Mesothelial cell of epicardium (in vitro differentiated cells): ENCODE measurements around the gene MAPT. TPM values are rescaled to one million over a fixed set of nuclear protein-coding genes. Genes with fewer than 3 reads are reported as not detected.
"Not testable (repeated sequence)": the region's sequence is repeated elsewhere in the genome, so short reads cannot be mapped to it uniquely, and the experiment has no call there.

Experiments
- DNase-seq, 2 experiments: peaks; one replicate each; pipeline ENCODE4 v3.0.0; 2021; ENCODE audit warnings: low spot score in 2 of 2; ENCODE audit not compliant: unreplicated experiment in 2 of 2
- H3K27ac Mint-ChIP-seq: 2 replicates; pipeline ENCODE4 v1.8.0; 2021; ENCODE audit warnings: mixed read lengths
- H3K27me3 Mint-ChIP-seq: 2 replicates; pipeline ENCODE4 v1.8.0; 2021; ENCODE audit warnings: low read depth, mixed read lengths
- H3K36me3 Mint-ChIP-seq: 2 replicates; pipeline ENCODE4 v1.8.0; 2021; ENCODE audit warnings: mixed read lengths
- H3K4me1 Mint-ChIP-seq: 2 replicates; pipeline ENCODE4 v1.8.0; 2021; ENCODE audit warnings: mixed read lengths
- H3K4me3 Mint-ChIP-seq: 2 replicates; pipeline ENCODE4 v1.8.0; 2021; ENCODE audit warnings: mild to moderate bottlenecking, moderate library complexity, mixed read lengths
- H3K9me3 Mint-ChIP-seq: 2 replicates; pipeline ENCODE4 v1.8.0; 2021; ENCODE audit warnings: mixed read lengths
- CTCF ChIP-seq: fragments of 200-600 bp; sonication (generic); IDR thresholded peaks from one replicate; pipeline ENCODE4 v1.5.0; 2021; ENCODE audit warnings: antibody characterized with exemption; ENCODE audit not compliant: unreplicated experiment
- total RNA-seq: library from RNA; stranded (reverse); gene quantifications from 3 replicates; pipeline ENCODE4 v1.2.1, GENCODE V29; 2021

MAPT gene
- total RNA-seq, 1 donor from 2014 or later = 2.8 TPM

- no peak overlapping the region for H3K27ac Mint-ChIP-seq
- no peak for DNase-seq
- peaks cover 15% of the 10 kb centered on the region for H3K27me3 Mint-ChIP-seq
- no peaks in the 10 kb centered on the region for H3K9me3 Mint-ChIP-seq
- H3K36me3 Mint-ChIP-seq = no peaks in the 10 kb centered on the region
- H3K4me1 Mint-ChIP-seq = peaks cover 1% of the 10 kb centered on the region
- no peak overlapping the region for H3K4me3 Mint-ChIP-seq
- TF ChIP-seq CTCF = no peak
Measured at GRCh38 chr17:45955326-45955725, 61.0 kb downstream of the MAPT start.

- Mint-ChIP-seq H3K4me3 (no peak overlapping the region), H3K27me3 (peaks cover 9% of the 10 kb centered on the region), H3K9me3 (no peaks in the 10 kb centered on the region), H3K4me1 (peaks cover 1% of the 10 kb centered on the region), H3K36me3 (no peaks in the 10 kb centered on the region), H3K27ac (no peak overlapping the region)
- TF ChIP-seq CTCF = no peak
- DNase-seq = no peak
Measured at GRCh38 chr17:45956090-45956489, 61.7 kb downstream of the MAPT start.

GRCh38 chr17:45956746-45957145 is 62.4 kb downstream of the MAPT start:
- not testable (repeated sequence) for H3K4me1 Mint-ChIP-seq, H3K36me3 Mint-ChIP-seq

GRCh38 chr17:45958307-45958706 is 64.0 kb downstream of the MAPT start:
- no peak for TF ChIP-seq CTCF

More at GRCh38 chr17:45956746-45957145, 62.4 kb downstream of the MAPT start:
- DNase-seq, H3K9me3 Mint-ChIP-seq, H3K27ac Mint-ChIP-seq, H3K4me3 Mint-ChIP-seq, H3K27me3 Mint-ChIP-seq: not testable (repeated sequence)

GRCh38 chr17:45958994-45959665 is 64.8 kb downstream of the MAPT start:
- Mint-ChIP-seq H3K4me3 (no peak overlapping the region), H3K36me3 (no peaks in the 10 kb centered on the region), H3K4me1 (peaks cover 5% of the 10 kb centered on the region), H3K27me3 (peaks cover 2% of the 10 kb centered on the region), H3K9me3 (no peaks in the 10 kb centered on the region), H3K27ac (no peak overlapping the region)
- DNase-seq = no peak
- TF ChIP-seq CTCF = no peak

More at GRCh38 chr17:45958307-45958706, 64.0 kb downstream of the MAPT start:
- H3K4me1 Mint-ChIP-seq = no peaks in the 10 kb centered on the region
- H3K27me3 Mint-ChIP-seq = peaks cover 2% of the 10 kb centered on the region
- no peaks in the 10 kb centered on the region for H3K9me3 Mint-ChIP-seq
- H3K4me3 Mint-ChIP-seq = no peak overlapping the region
- no peak overlapping the region for H3K27ac Mint-ChIP-seq
- DNase-seq = no peak
- H3K36me3 Mint-ChIP-seq = no peaks in the 10 kb centered on the region

- Mint-ChIP-seq H3K36me3 (no peaks in the 10 kb centered on the region), H3K9me3 (no peaks in the 10 kb centered on the region), H3K4me1 (peaks cover 5% of the 10 kb centered on the region), H3K27me3 (peaks cover 1% of the 10 kb centered on the region), H3K4me3 (no peak overlapping the region), H3K27ac (no peak overlapping the region)
- DNase-seq = no peak
- no peak for TF ChIP-seq CTCF
Measured at GRCh38 chr17:45960311-45960710, 66.0 kb downstream of the MAPT start.
